GM12874 (cell line): ENCODE measurements around the gene KIAA1217.

Experiments used
- CTCF ChIP-seq: IDR thresholded peaks from 2 replicates; pipeline ENCODE4 v1.5.1; 2011; ENCODE audit warnings: low read depth, mild to moderate bottlenecking, control low read depth, low read length, moderate library complexity; ENCODE audit not compliant: insufficient read depth

The KIAA1217 gene

GRCh38 chr10:24554036-24554435, 345.1 kb downstream of the KIAA1217 start:
- TF ChIP-seq CTCF, result no peak

- TF ChIP-seq CTCF, result no peak
Measured at GRCh38 chr10:24556126-24556749, 347.3 kb downstream of the KIAA1217 start.

- peak; percentile 65 for TF ChIP-seq CTCF
Measured at GRCh38 chr10:24556750-24557742, 348.1 kb downstream of the KIAA1217 start.

GRCh38 chr10:24561453-24561852, 352.5 kb downstream of the KIAA1217 start:
- no peak for TF ChIP-seq CTCF

GRCh38 chr10:24568042-24568441, 359.1 kb downstream of the KIAA1217 start:
- TF ChIP-seq CTCF, result no peak

GRCh38 chr10:24569330-24569796, 360.4 kb downstream of the KIAA1217 start:
- no peak for TF ChIP-seq CTCF

- no peak for TF ChIP-seq CTCF
Measured at GRCh38 chr10:24569828-24570657, 361.1 kb downstream of the KIAA1217 start.
